Astrocyte (in vitro differentiated cells and primary cell): Measurements from ENCODE around the gene ZNF787. TPM values are rescaled to one million over a fixed set of nuclear protein-coding genes. Genes with fewer than 3 reads are reported as not detected.

Experiments
- DNase-seq: peaks from one replicate; pipeline ENCODE4 v3.0.0-alpha.2; 2010; ENCODE audit warnings: low read depth
- FAIRE-seq: peaks from 2 replicates; lab custom pipeline; 2011; peaks lifted over from hg19 to GRCh38; lab: Jason Lieb, UNC
- H2AFZ ChIP-seq: 2 replicates; pipeline ENCODE4 v1.6.0; 2012; ENCODE audit warnings: low read depth, low read length, inconsistent platforms
- H3K27ac ChIP-seq: 2 replicates; pipeline ENCODE4 v1.5.1; 2011; ENCODE audit warnings: low read depth, low read length, inconsistent platforms
- H3K27me3 ChIP-seq: 2 replicates; pipeline ENCODE4 v1.6.0; 2011; ENCODE audit warnings: low read length, inconsistent platforms; ENCODE audit not compliant: insufficient read depth
- H3K36me3 ChIP-seq: 2 replicates; pipeline ENCODE4 v1.5.1; 2011; ENCODE audit warnings: low read length, inconsistent platforms; ENCODE audit not compliant: insufficient read depth
- H3K4me1 ChIP-seq: 2 replicates; pipeline ENCODE4 v1.5.1; 2011; ENCODE audit warnings: low read length, inconsistent platforms; ENCODE audit not compliant: insufficient read depth
- H3K4me2 ChIP-seq: 2 replicates; pipeline ENCODE4 v1.6.0; 2012; ENCODE audit warnings: low read length, inconsistent platforms
- H3K4me3 ChIP-seq: 2 replicates; pipeline ENCODE4 v1.5.1; 2011; ENCODE audit warnings: low read depth, mild to moderate bottlenecking, low read length, inconsistent platforms; ENCODE audit not compliant: insufficient read depth
- H3K79me2 ChIP-seq: 2 replicates; pipeline ENCODE4 v1.6.0; 2012; ENCODE audit warnings: mild to moderate bottlenecking, low read length, inconsistent platforms; ENCODE audit not compliant: insufficient read depth
- H3K9ac ChIP-seq: 2 replicates; pipeline ENCODE4 v1.6.0; 2012; ENCODE audit warnings: mild to moderate bottlenecking, low read length, inconsistent platforms
- H3K9me3 ChIP-seq: 2 replicates; pipeline ENCODE4 v1.5.1; 2012; ENCODE audit warnings: low read depth, mild to moderate bottlenecking, low read length, inconsistent platforms; ENCODE audit not compliant: insufficient read depth
- H4K20me1 ChIP-seq: 2 replicates; pipeline ENCODE4 v1.6.0; 2012; ENCODE audit warnings: low read length, inconsistent platforms; ENCODE audit not compliant: insufficient read depth
- H3K27ac Mint-ChIP-seq: one replicate; pipeline ENCODE4 v1.8.0; 2021; ENCODE audit warnings: mild to moderate bottlenecking, mixed read lengths; ENCODE audit not compliant: unreplicated experiment
- H3K27me3 Mint-ChIP-seq: one replicate; pipeline ENCODE4 v1.8.0; 2021; ENCODE audit warnings: low read depth, mixed read lengths; ENCODE audit not compliant: unreplicated experiment
- H3K36me3 Mint-ChIP-seq: one replicate; pipeline ENCODE4 v1.8.0; 2021; ENCODE audit warnings: low read depth, mixed read lengths; ENCODE audit not compliant: unreplicated experiment
- H3K4me1 Mint-ChIP-seq: one replicate; pipeline ENCODE4 v1.8.0; 2021; ENCODE audit warnings: low read depth, mixed read lengths; ENCODE audit not compliant: unreplicated experiment
- H3K4me3 Mint-ChIP-seq: one replicate; pipeline ENCODE4 v1.8.0; 2021; ENCODE audit warnings: mild to moderate bottlenecking, moderate library complexity, mixed read lengths; ENCODE audit not compliant: unreplicated experiment
- H3K9me3 Mint-ChIP-seq: one replicate; pipeline ENCODE4 v1.8.0; 2021; ENCODE audit warnings: mild to moderate bottlenecking, mixed read lengths; ENCODE audit not compliant: unreplicated experiment
- EZH2 ChIP-seq: IDR thresholded peaks from 2 replicates; pipeline ENCODE4 v1.6.1; 2012; ENCODE audit warnings: mild to moderate bottlenecking, low read length, inconsistent platforms; ENCODE audit not compliant: insufficient read depth
- total RNA-seq: library from RNA; stranded (reverse); gene quantifications from 2 replicates; pipeline ENCODE4 v1.2.1, GENCODE V29; 2021
- TF ChIP-seq, protein P1 (sequence below): IDR thresholded peaks from 2 replicates; pipeline ENCODE4 v1.5.1; 2011; ENCODE audit warnings: low read depth, mild to moderate bottlenecking, inconsistent platforms, low read length, moderate library complexity; ENCODE audit not compliant: insufficient read depth

ZNF787 gene
- total RNA-seq, 1 donor from 2014 or later, result 36.3 TPM

DNA sequence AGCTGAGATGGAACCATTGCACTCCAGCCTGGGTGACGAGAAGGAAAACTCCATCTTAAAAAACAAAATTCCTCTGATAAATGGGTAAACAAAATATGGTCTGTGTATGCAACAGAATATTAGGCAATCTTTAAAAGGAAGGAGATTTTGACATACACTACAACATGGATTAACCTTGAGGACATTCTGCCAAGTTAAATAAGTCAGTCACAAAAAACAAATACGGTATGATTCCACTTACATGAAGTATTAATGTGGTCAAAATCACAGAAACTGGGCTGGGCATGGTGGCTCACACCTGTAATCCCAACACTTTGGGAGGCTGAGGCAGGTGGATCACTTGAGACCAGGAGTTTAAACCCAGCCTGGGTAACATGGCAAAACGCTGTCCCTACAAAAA is 17.0 kb upstream of the ZNF787 start:
- H3K27ac ChIP-seq, result no peak overlapping the region
- no peak overlapping the region for H3K4me3 ChIP-seq
- TF ChIP-seq EZH2, result no peak
- TF ChIP-seq, protein P1, sequence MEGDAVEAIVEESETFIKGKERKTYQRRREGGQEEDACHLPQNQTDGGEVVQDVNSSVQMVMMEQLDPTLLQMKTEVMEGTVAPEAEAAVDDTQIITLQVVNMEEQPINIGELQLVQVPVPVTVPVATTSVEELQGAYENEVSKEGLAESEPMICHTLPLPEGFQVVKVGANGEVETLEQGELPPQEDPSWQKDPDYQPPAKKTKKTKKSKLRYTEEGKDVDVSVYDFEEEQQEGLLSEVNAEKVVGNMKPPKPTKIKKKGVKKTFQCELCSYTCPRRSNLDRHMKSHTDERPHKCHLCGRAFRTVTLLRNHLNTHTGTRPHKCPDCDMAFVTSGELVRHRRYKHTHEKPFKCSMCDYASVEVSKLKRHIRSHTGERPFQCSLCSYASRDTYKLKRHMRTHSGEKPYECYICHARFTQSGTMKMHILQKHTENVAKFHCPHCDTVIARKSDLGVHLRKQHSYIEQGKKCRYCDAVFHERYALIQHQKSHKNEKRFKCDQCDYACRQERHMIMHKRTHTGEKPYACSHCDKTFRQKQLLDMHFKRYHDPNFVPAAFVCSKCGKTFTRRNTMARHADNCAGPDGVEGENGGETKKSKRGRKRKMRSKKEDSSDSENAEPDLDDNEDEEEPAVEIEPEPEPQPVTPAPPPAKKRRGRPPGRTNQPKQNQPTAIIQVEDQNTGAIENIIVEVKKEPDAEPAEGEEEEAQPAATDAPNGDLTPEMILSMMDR, result no peak
- Mint-ChIP-seq H3K27ac (no peak overlapping the region), H3K27me3 (no peaks in the 10 kb centered on the region), H3K4me3 (no peak overlapping the region), H3K9me3 (no peaks in the 10 kb centered on the region), H3K36me3 (no peaks in the 10 kb centered on the region), H3K4me1 (peaks cover 10% of the 10 kb centered on the region)
- DNase-seq, result no peak
- no peaks in the 10 kb centered on the region for H3K27me3 ChIP-seq
- peaks cover 7% of the 10 kb centered on the region for H3K4me1 ChIP-seq
- H3K4me2 ChIP-seq, result no peak overlapping the region
- no peaks in the 10 kb centered on the region for H4K20me1 ChIP-seq
- no peak overlapping the region for H2AFZ ChIP-seq
- no peaks in the 10 kb centered on the region for H3K36me3 ChIP-seq
- H3K79me2 ChIP-seq, result peaks cover 15% of the 10 kb centered on the region
- no peak for FAIRE-seq
- no peaks in the 10 kb centered on the region for H3K9me3 ChIP-seq
- H3K9ac ChIP-seq, result no peak overlapping the region

DNA sequence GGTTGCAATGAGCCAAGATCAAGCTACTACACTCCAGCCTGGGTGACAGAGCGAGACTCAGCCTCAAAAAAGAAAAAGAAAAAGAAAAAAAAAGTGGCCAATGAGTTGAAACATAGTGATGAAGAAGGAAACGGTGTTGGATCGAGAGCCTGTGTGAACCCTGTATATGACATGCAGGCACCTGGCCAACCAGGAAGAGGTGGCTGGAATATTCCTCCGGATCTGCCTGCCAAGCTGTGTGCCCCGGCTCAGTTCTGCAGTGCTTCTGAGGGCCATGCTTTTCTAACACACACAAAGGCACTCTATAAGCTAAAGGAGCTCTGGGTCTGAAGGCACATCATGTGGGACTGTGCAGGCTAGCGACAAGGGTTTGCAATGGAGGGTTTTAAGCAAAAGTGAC is 16.3 kb upstream of the ZNF787 start:
- H2AFZ ChIP-seq, result no peak overlapping the region
- H3K4me3 ChIP-seq, result no peak overlapping the region
- no peak overlapping the region for H3K9ac ChIP-seq
- H3K27me3 ChIP-seq, result no peaks in the 10 kb centered on the region
- H4K20me1 ChIP-seq, result no peaks in the 10 kb centered on the region
- peaks cover 9% of the 10 kb centered on the region for H3K4me1 Mint-ChIP-seq
- H3K27ac ChIP-seq, result no peak overlapping the region
- no peak overlapping the region for H3K4me2 ChIP-seq
- no peaks in the 10 kb centered on the region for H3K9me3 ChIP-seq
- H3K36me3 ChIP-seq, result no peaks in the 10 kb centered on the region
- H3K27ac Mint-ChIP-seq, result no peak overlapping the region
- H3K27me3 Mint-ChIP-seq, result no peaks in the 10 kb centered on the region
- no peak overlapping the region for H3K4me3 Mint-ChIP-seq
- DNase-seq (no peak), FAIRE-seq (no peak)
- no peaks in the 10 kb centered on the region for H3K36me3 Mint-ChIP-seq
- TF ChIP-seq EZH2, result no peak
- TF ChIP-seq, protein P1, result no peak
- peaks cover 9% of the 10 kb centered on the region for H3K79me2 ChIP-seq
- H3K4me1 ChIP-seq, result peaks cover 9% of the 10 kb centered on the region
- H3K9me3 Mint-ChIP-seq, result no peaks in the 10 kb centered on the region

DNA sequence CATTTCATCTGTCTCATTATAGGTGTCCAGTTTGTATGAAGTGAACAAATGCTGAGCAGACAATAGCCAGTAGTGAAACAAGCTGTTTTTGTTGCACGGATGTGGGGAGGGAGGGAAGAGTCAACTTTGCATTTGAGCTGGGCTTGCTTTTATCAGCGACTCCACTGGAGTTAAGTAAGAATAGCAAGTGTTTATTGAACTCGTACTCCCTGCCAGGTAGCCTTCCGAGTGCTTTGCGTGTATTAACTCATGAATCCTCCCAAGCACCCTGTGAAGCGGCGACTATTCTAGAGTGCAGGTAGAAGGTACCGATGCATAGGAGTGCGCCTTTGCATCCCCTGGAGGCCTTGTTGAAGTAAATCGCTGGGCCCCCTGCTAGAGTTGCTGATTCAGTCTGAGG is 15.3 kb upstream of the ZNF787 start:
- no peaks in the 10 kb centered on the region for H3K79me2 ChIP-seq
- no peaks in the 10 kb centered on the region for H3K36me3 Mint-ChIP-seq
- FAIRE-seq (no peak), DNase-seq (no peak)
- no peak overlapping the region for H3K4me3 Mint-ChIP-seq
- H3K9me3 ChIP-seq, result no peaks in the 10 kb centered on the region
- no peak overlapping the region for H3K27ac Mint-ChIP-seq
- H3K4me1 Mint-ChIP-seq, result peaks cover 11% of the 10 kb centered on the region
- no peak overlapping the region for H3K9ac ChIP-seq
- H3K27ac ChIP-seq, result no peak overlapping the region
- no peaks in the 10 kb centered on the region for H4K20me1 ChIP-seq
- no peak for TF ChIP-seq EZH2
- TF ChIP-seq, protein P1, result no peak
- no peaks in the 10 kb centered on the region for H3K27me3 ChIP-seq
- H3K4me3 ChIP-seq, result no peak overlapping the region
- no peaks in the 10 kb centered on the region for H3K36me3 ChIP-seq
- no peak overlapping the region for H2AFZ ChIP-seq
- no peaks in the 10 kb centered on the region for H3K27me3 Mint-ChIP-seq
- H3K9me3 Mint-ChIP-seq, result no peaks in the 10 kb centered on the region
- no peak overlapping the region for H3K4me2 ChIP-seq
- H3K4me1 ChIP-seq, result peaks cover 12% of the 10 kb centered on the region
